ENCODE measurements around the gene MEF2B.

MEF2B gene

DNA sequence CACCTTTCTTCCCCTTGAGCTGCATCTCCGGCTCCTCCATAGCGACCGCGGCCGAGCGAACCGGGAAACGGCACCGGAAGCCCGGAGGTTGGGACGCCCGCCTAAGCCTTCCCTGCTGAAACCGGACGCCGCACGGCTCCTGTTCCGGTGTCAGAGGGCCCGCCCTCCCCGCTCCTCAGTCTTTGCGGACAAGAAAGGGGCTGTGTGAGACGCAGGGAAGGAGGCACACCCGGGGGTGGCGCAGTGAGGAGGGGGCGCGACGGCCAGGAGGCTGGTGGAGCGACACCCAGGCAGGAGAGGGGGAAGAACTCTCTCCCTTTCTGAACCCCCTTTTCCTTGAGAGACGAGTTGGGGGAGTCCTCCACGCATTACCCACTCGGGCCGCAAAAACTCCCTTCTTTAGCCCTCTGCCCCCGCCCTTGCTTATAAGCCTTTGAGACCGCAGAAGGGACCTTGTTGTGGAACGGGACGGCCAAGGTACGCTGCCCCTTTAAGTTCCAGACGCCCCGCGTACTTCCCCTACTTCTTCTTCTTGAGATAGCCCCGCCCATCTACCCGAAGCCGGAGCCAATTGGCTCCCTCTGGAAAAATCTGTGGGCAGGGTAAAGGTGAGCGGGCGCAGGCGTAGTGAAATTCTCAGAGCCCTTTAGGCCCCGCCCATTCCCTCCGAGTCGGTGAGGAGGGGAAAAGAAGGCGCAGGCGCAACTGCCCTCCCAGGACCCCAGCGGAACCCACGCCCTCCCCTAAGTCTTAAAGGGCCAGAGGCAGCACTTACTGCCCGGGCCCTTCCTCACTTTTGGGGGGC lies 22.2 kb upstream of the MEF2B start, which contains the start of the genes BORCS8 and RFXANK:
BORCS8 (minus strand) TSS at position 75 of the 805 bp plus-strand sequence; CDS start at position 40, 35 bp downstream.
RFXANK (plus strand) TSS at position 181 of the 805 bp plus-strand sequence. CDS start 1,689 bp downstream, outside the sequence.
- Histone ChIP-seq H3K36me3 (peaks cover 5 to 24% (median 10%) of the 10 kb centered on the region in 3 donors), H3K4me3 (peak within 1 kb of the TSS; percentile 85 to 93), H3K4me1 (peaks cover 0 to 54% (median 36%) of the 10 kb centered on the region in 4 donors), H3K9me3 (no peaks in the 10 kb centered on the region), H3K27me3 (no peaks in the 10 kb centered on the region), H3K27ac (peak within 1 kb of the TSS; percentile 98 to 99)
- peak; percentile 99 to 100 for DNase-seq
- intact Hi-C loops (cut with DNase I; ENCODE audit: low total_unique reads): no loop called here
- TF ChIP-seq, protein P1, sequence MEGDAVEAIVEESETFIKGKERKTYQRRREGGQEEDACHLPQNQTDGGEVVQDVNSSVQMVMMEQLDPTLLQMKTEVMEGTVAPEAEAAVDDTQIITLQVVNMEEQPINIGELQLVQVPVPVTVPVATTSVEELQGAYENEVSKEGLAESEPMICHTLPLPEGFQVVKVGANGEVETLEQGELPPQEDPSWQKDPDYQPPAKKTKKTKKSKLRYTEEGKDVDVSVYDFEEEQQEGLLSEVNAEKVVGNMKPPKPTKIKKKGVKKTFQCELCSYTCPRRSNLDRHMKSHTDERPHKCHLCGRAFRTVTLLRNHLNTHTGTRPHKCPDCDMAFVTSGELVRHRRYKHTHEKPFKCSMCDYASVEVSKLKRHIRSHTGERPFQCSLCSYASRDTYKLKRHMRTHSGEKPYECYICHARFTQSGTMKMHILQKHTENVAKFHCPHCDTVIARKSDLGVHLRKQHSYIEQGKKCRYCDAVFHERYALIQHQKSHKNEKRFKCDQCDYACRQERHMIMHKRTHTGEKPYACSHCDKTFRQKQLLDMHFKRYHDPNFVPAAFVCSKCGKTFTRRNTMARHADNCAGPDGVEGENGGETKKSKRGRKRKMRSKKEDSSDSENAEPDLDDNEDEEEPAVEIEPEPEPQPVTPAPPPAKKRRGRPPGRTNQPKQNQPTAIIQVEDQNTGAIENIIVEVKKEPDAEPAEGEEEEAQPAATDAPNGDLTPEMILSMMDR (IDR thresholded peaks at IDR 0.05): peak in 1 of 2 experiments; percentile 26

DNA sequence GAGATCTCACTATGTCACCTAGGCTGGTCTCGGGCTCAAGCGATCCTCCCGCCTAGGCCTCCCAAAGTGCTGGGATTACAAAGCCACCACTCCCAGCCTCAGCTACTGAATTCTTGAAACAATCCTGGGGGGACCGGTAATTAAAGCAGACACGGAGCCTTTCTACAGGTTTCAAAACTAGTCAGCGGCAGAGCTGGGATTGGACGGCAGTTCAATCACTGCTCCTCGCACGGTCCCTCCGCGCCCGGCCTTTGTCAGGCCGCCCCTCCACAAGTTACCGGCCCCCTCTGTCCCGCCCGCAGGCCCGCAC lies 21.7 kb upstream of the MEF2B start:
- H3K4me3 ChIP-seq: peak overlapping the region; percentile 85 to 93
- peak overlapping the region; percentile 98 to 99 for H3K27ac ChIP-seq
- DNase-seq: no peak
- H3K9me3 ChIP-seq: no peaks in the 10 kb centered on the region
- H3K27me3 ChIP-seq: no peaks in the 10 kb centered on the region
- H3K36me3 ChIP-seq: peaks cover 0 to 23% (median 9%) of the 10 kb centered on the region in 3 donors
- intact Hi-C loops (cut with DNase I; ENCODE audit: low total_unique reads): no loop called here
- peaks cover 0 to 54% (median 36%) of the 10 kb centered on the region in 4 donors for H3K4me1 ChIP-seq
- TF ChIP-seq, protein P1 (IDR thresholded peaks at IDR 0.05): no peak

DNA sequence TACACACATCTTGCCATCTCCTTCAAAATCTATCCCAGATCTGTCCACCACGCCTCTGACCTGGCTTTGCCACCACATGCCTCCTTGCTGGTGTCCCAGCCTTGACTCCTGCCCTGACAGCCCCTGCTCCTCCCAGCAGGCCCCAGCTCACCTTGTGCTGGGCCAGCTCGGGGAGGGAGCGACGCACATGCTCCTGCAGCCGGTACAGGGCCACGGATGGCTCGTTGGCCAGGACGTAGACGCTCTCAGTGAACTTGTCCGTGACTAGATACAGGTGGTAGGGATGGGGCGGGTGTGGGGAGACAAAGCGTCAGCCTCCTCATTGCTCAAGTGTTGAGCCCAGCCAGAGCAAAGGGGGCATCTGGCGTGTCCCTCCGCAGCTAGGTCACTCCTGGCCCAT lies 16.7 kb upstream of the MEF2B start:
- peaks cover 7 to 52% (median 34%) of the 10 kb centered on the region in 3 donors for H3K36me3 ChIP-seq
- no peaks in the 10 kb centered on the region for H3K9me3 ChIP-seq
- no peak overlapping the region for H3K27ac ChIP-seq
- no peak for DNase-seq
- TF ChIP-seq, protein P1 (IDR thresholded peaks at IDR 0.05): no peak
- intact Hi-C loops (cut with DNase I; ENCODE audit: low total_unique reads): no loop called here
- peaks cover 0 to 34% (median 19%) of the 10 kb centered on the region in 4 donors for H3K4me1 ChIP-seq
- H3K27me3 ChIP-seq: no peaks in the 10 kb centered on the region
- H3K4me3 ChIP-seq: no peak overlapping the region

DNA sequence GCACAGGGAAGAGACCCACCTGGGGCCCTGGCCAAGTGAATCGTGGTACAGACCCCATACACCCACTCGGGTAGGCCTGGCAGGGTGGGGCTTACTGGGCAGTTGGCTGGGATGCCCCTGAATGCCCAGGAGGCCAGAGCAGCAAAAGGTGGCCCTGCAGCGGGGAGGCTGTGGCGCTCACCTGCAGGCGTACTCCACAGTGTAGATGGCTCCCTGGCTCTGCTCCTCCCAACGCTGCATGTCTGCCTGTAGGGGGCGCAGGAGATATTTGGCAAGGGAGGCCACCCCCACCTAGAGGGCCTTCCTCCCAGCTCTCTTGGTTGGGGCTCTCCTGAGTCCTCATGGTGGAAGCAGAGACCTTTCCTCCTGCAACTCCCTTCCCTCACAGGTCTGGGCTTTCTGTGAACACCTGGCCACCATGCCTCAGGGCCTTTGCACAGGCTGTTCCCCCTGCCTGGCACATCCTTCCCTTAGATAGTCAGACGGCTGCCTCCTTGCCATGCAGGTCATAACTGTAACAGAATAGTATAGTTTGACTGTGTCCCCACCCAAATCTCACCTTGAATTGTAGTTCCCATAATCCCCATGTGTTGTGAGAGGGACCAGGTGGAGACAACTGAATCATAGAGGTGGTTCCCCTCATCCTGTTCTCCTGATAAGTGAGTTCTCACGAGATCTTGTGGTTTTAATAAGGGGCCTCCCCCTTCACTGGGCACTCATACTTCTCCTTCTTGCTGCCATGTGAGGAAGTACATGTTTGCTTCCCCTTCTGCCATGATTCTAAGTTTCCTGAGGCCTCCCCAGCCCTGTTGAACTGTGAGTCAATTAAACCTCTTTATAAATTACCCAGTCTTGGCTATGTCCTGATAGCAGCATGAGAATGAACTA lies 16.0 kb upstream of the MEF2B start:
- H3K9me3 ChIP-seq: no peaks in the 10 kb centered on the region
- peaks cover 0 to 30% (median 17%) of the 10 kb centered on the region in 4 donors for H3K4me1 ChIP-seq
- H3K36me3 ChIP-seq: peaks cover 12 to 59% (median 40%) of the 10 kb centered on the region in 3 donors
- H3K4me3 ChIP-seq: no peak overlapping the region
- intact Hi-C loops (cut with DNase I; ENCODE audit: low total_unique reads): no loop called here
- DNase-seq: no peak
- TF ChIP-seq, protein P1 (IDR thresholded peaks at IDR 0.05): peak; percentile 31 to 40
- H3K27me3 ChIP-seq: no peaks in the 10 kb centered on the region
- no peak overlapping the region for H3K27ac ChIP-seq

DNA sequence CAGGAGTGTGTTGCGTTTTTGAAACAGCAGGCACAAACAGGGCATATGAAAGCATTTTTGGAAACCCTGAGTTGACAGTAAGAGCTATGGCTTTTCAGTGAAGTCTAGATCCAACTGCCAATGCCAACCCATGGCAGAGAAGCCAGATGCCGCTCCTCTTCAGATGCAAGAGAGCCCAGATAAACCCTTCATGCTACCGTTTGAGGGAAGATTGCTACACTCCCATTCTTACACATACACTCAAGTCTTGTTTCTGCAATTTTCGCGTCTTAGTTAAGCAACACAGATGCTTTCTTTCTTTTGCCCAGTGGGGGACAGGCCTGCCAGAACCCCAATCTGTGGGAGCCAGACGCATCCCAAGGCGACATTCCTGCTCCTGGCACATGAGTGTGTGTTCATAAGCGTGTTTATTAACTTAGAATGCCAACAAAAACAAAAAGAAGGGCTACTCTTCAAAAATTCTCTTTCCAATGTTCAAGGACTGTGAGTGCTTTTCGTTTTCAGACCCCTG lies 11.5 kb upstream of the MEF2B start:
- peaks cover 24 to 87% (median 59%) of the 10 kb centered on the region in 3 donors for H3K36me3 ChIP-seq
- no peak overlapping the region for H3K4me3 ChIP-seq
- no peak overlapping the region for H3K27ac ChIP-seq
- DNase-seq: no peak
- TF ChIP-seq, protein P1 (IDR thresholded peaks at IDR 0.05): no peak
- intact Hi-C loops (cut with DNase I; ENCODE audit: low total_unique reads): no loop called here
- no peaks in the 10 kb centered on the region for H3K9me3 ChIP-seq
- H3K27me3 ChIP-seq: no peaks in the 10 kb centered on the region
- H3K4me1 ChIP-seq: no peaks in the 10 kb centered on the region
